CD4-positive, CD25-positive, alpha-beta regulatory T cell (primary cell): ENCODE results near the gene NUP35. TPM values are rescaled to one million over a fixed set of nuclear protein-coding genes. Genes with fewer than 3 reads are reported as not detected.
"Not testable (repeated sequence)": the region's sequence is repeated elsewhere in the genome, so short reads cannot be mapped to it uniquely, and the experiment has no call there.

ENCODE experiments used
- ATAC-seq, 2 donors: fragments of 150-1000 bp; cut with Tn5 transposase; one replicate each; pipeline ENCODE4 v1.10.0; 2021; ENCODE audit warnings: low read depth in 2 of 2, moderate number of reproducible peaks in 2 of 2, moderate library complexity in 1 of 2
- DNase-seq, 3 donors: peaks; one replicate each; pipeline versions ENCODE4 v3.0.0 to v3.0.0-alpha.2; 2012 to 2022; ENCODE audit warnings: mixed read lengths in 1 of 3
- H3K27ac ChIP-seq: one replicate; pipeline ENCODE4 v1.7.0; 2013; ENCODE audit warnings: mild to moderate bottlenecking, low read length; ENCODE audit not compliant: insufficient read depth, poor library complexity, severe bottlenecking
- H3K27me3 ChIP-seq: one replicate; pipeline ENCODE4 v1.7.0; 2013; ENCODE audit warnings: low read length; ENCODE audit not compliant: control insufficient read depth, insufficient read depth
- H3K36me3 ChIP-seq: one replicate; pipeline ENCODE4 v1.7.0; 2013; ENCODE audit warnings: mild to moderate bottlenecking, low read length, moderate library complexity; ENCODE audit not compliant: control insufficient read depth, insufficient read depth
- H3K4me1 ChIP-seq: 2 replicates; pipeline ENCODE4 v1.7.0; 2013; ENCODE audit warnings: mild to moderate bottlenecking, low read length; ENCODE audit not compliant: insufficient read depth, control insufficient read depth, poor library complexity, severe bottlenecking
- H3K4me3 ChIP-seq: one replicate; pipeline ENCODE4 v1.7.0; 2013; ENCODE audit warnings: low read depth, mild to moderate bottlenecking, low read length, moderate library complexity
- H3K9me3 ChIP-seq, 2 experiments: 1 replicate in 1 of 2; 2 replicates in 1 of 2; pipeline ENCODE4 v1.7.0; 2013; ENCODE audit warnings: low read length in 2 of 2, mild to moderate bottlenecking in 1 of 2, moderate library complexity in 1 of 2; ENCODE audit not compliant: control insufficient read depth in 2 of 2
- H3K27ac Mint-ChIP-seq, 3 donors: one replicate each; pipeline ENCODE4 v1.8.0; 2020 to 2022; ENCODE audit warnings: mild to moderate bottlenecking in 3 of 3, mixed read lengths in 3 of 3, moderate library complexity in 2 of 3
- H3K27me3 Mint-ChIP-seq: one replicate; pipeline ENCODE4 v1.8.0; 2022; ENCODE audit warnings: mild to moderate bottlenecking, mixed read lengths
- H3K36me3 Mint-ChIP-seq: one replicate; pipeline ENCODE4 v1.8.0; 2020; ENCODE audit warnings: mixed read lengths
- H3K4me1 Mint-ChIP-seq, 4 donors: one replicate each; pipeline ENCODE4 v1.8.0; 2020 to 2022; ENCODE audit warnings: mixed read lengths in 4 of 4, mild to moderate bottlenecking in 1 of 4
- H3K4me3 Mint-ChIP-seq, 4 donors: one replicate each; pipeline ENCODE4 v1.8.0; 2020 to 2022; ENCODE audit warnings: mild to moderate bottlenecking in 4 of 4, mixed read lengths in 4 of 4, moderate library complexity in 3 of 4
- H3K9me3 Mint-ChIP-seq, 7 donors: one replicate each; pipeline ENCODE4 v1.8.0; 2020 to 2022; ENCODE audit warnings: mixed read lengths in 7 of 7, mild to moderate bottlenecking in 3 of 7, moderate library complexity in 2 of 7
- polyA plus RNA-seq, 4 donors: library from polyadenylated mRNA; unstranded; fragments of 300-500 nt; fragmentation: Illumina TruSeq; gene quantifications; one replicate each; pipeline ENCODE4 v1.2.3, GENCODE V29; 2021
- total RNA-seq: library from RNA; stranded (reverse); gene quantifications from one replicate; pipeline ENCODE4 v1.2.3, GENCODE V29; 2022

Gene NUP35
- total and polyA plus RNA-seq, 5 donors from 2014 or later = 5.6 to 11.9 (median 8.6) TPM

DNA sequence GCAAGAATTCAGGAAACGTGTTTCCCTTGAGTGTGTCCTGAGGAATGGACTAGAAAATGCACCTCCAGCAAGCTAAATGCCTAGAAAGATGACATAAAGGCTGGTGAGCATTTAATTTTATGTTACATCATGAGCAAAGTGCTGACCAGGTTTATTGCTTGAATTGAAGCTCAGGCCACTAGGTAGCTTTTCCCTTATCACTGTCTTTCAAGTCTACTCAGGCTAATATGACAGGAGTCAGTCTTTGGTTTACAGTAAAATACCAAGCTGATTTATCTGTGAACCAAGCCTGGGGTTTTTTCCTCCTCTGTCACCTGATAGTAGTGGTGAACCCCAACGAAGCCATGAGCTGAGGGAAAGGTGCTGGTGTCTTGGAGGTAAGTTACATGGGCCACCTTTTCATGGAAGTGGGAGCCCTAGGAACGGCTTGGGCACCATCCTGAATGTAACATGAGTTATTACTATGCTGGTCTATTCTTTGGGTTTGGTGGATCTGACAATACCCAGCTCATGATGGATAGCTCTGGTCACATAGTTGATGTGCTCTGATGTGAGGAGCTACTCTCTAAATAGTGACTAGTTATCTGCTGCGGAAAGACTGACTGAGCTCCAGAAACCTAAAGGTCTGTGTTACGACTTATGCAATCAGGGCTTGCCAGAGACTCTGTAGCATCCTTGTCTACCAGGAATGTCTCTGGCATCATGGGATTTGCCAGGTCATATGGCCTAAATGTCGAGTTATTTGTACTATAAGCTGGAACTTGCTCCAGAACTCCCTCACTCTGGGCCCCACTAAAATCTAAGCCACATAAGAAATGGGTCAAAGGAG lies 39.8 kb downstream of the NUP35 start:
- Histone ChIP-seq H3K36me3 (peaks cover 37% of the 10 kb centered on the region), H3K4me3 (no peak overlapping the region), H3K27ac (no peak overlapping the region), H3K27me3 (no peaks in the 10 kb centered on the region), H3K9me3 (peaks cover 0 to 5% of the 10 kb centered on the region in 2 experiments), H3K4me1 (no peaks in the 10 kb centered on the region)
- no peak for ATAC-seq
- H3K27ac Mint-ChIP-seq = no peak overlapping the region
- DNase-seq = no peak
- H3K9me3 Mint-ChIP-seq = peaks cover 0 to 14% (median 0%) of the 10 kb centered on the region in 7 donors
- H3K36me3 Mint-ChIP-seq = peaks cover 58% of the 10 kb centered on the region
- H3K27me3 Mint-ChIP-seq = no peaks in the 10 kb centered on the region
- H3K4me1 Mint-ChIP-seq = peaks cover 0 to 6% (median 1%) of the 10 kb centered on the region in 4 donors
- H3K4me3 Mint-ChIP-seq = no peak overlapping the region

DNA sequence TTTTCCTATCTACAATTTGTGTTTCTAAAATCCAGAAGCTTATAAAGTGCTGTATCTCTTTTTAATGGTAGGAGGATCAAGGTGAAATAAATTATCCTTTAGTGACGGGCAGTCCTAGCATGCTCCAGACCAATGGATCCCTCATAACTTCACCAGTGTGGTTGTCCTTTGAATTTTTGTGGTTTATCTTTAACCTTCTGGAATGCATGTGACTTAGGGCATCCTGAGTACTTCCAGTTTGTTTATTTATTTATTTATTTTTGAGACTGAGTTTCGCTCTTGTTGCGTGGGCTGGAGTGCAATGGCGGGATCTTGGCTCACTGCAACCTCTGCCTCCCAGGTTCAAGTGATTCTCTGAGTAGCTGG lies 40.4 kb downstream of the NUP35 start:
- H3K4me3 Mint-ChIP-seq = no peak overlapping the region
- no peaks in the 10 kb centered on the region for H3K27me3 ChIP-seq
- H3K9me3 ChIP-seq = peaks cover 0 to 5% of the 10 kb centered on the region in 2 experiments
- ATAC-seq (no peak), DNase-seq (no peak)
- peaks cover 33% of the 10 kb centered on the region for H3K36me3 ChIP-seq
- no peak overlapping the region for H3K27ac Mint-ChIP-seq
- no peak overlapping the region for H3K4me3 ChIP-seq
- H3K4me1 Mint-ChIP-seq = peaks cover 0 to 9% (median 3%) of the 10 kb centered on the region in 4 donors
- peaks cover 0 to 14% (median 1%) of the 10 kb centered on the region in 7 donors for H3K9me3 Mint-ChIP-seq
- no peaks in the 10 kb centered on the region for H3K4me1 ChIP-seq
- no peaks in the 10 kb centered on the region for H3K27me3 Mint-ChIP-seq
- H3K27ac ChIP-seq = no peak overlapping the region
- peaks cover 64% of the 10 kb centered on the region for H3K36me3 Mint-ChIP-seq

DNA sequence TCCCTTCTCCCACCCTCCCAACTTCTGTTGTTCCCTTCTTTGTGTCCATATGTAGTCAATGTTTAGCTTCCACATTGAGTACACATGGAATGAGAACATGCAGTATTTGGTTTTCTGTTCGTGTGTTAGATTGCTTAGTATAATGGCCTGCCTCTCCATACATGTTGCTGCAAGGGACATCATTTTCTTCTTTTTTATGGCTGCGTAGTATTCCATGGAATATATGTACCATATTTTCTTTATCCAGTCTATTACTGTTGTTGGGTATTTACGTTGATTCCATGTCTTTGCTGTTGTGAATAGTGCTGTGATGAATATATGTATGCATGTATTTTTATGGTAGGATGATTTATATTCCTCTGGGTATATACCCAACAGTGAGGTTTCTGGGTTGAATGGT lies 42.0 kb downstream of the NUP35 start:
- peaks cover 0 to 14% (median 2%) of the 10 kb centered on the region in 7 donors for H3K9me3 Mint-ChIP-seq
- ATAC-seq = no peak
- DNase-seq = no peak
- no peaks in the 10 kb centered on the region for H3K4me1 ChIP-seq
- peaks cover 70% of the 10 kb centered on the region for H3K36me3 Mint-ChIP-seq
- H3K36me3 ChIP-seq = peaks cover 19% of the 10 kb centered on the region
- no peak overlapping the region for H3K27ac ChIP-seq
- H3K27me3 Mint-ChIP-seq = no peaks in the 10 kb centered on the region
- no peak overlapping the region for H3K4me3 ChIP-seq
- no peak overlapping the region for H3K27ac Mint-ChIP-seq
- no peak overlapping the region for H3K4me3 Mint-ChIP-seq
- H3K9me3 ChIP-seq = peaks cover 0 to 5% of the 10 kb centered on the region in 2 experiments
- H3K27me3 ChIP-seq = no peaks in the 10 kb centered on the region
- peaks cover 6 to 15% (median 10%) of the 10 kb centered on the region in 4 donors for H3K4me1 Mint-ChIP-seq

DNA sequence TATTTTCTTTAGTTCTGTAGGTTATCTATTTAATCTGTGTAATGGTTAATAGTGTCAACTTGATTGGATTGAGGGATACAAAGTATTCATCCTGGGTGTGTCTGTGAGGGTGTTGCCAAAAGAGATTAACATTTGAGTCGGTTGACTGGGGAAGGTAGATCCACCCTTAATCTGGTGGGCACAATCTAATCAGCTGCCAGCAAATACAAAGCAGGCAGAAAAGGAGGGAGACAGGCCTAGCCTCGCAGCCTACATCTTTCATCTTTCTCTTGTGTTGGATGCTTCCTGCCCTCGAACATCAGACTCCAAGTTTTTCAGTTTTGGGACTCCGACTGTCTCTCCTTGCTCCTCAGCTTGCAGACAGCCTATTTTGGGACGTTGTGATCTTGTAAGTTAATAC lies 42.7 kb downstream of the NUP35 start:
- H3K27ac Mint-ChIP-seq, H3K27me3 Mint-ChIP-seq, H3K4me1 ChIP-seq, H3K4me3 ChIP-seq, H3K27me3 ChIP-seq, H3K9me3 ChIP-seq, H3K4me3 Mint-ChIP-seq, ATAC-seq, DNase-seq, H3K27ac ChIP-seq: not testable (repeated sequence)
- Mint-ChIP-seq H3K36me3 (peaks cover 66% of the 10 kb centered on the region), H3K9me3 (peaks cover 0 to 11% (median 2%) of the 10 kb centered on the region in 7 donors), H3K4me1 (peaks cover 7 to 18% (median 12%) of the 10 kb centered on the region in 4 donors)
- peaks cover 13% of the 10 kb centered on the region for H3K36me3 ChIP-seq

DNA sequence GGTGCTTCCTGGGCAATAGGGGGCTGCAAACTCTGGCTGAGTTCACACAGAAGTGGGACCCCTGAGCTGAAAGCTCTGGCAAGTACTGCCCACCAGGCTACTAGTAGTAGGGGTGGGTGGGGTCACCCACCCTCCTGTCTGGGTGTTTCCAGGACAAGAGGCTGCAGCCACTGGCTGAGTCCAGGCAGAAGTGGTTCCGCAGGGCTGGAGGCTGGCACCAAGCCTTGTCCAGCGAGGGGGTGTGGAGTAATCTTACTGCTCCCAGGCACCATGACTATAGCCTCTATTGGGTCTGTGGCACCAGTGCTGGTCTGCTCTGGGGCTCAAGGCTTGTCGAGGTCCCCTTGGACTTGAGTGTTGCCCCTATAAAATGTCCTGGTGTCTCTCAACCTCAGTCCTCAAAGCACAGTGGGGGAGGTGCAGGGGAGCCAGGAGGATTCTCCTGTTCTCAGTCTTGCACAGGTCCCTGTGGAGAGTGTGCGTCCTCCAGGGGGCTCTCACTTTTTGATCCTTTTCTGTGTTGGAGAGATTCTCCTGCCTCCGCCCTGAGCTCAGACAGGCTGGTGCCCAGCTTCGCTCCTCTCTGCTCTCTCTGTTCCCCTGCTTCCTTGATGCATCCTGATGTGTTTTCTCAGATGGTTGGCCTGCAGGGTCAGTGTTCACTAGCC lies 48.1 kb downstream of the NUP35 start:
- H3K9me3 Mint-ChIP-seq = peaks cover 0 to 15% (median 7%) of the 10 kb centered on the region in 7 donors
- Histone ChIP-seq H3K4me1 (no peaks in the 10 kb centered on the region), H3K27ac (no peak overlapping the region), H3K27me3 (no peaks in the 10 kb centered on the region), H3K36me3 (no peaks in the 10 kb centered on the region), H3K9me3 (no peaks in the 10 kb centered on the region), H3K4me3 (no peak overlapping the region)
- DNase-seq (no peak), ATAC-seq (no peak)
- H3K4me3 Mint-ChIP-seq = no peak overlapping the region
- peaks cover 7 to 19% (median 13%) of the 10 kb centered on the region in 4 donors for H3K4me1 Mint-ChIP-seq
- H3K27me3 Mint-ChIP-seq = no peaks in the 10 kb centered on the region
- H3K36me3 Mint-ChIP-seq = peaks cover 62% of the 10 kb centered on the region
- H3K27ac Mint-ChIP-seq = peak overlapping the region in 1 of 3 donors; percentile 60

DNA sequence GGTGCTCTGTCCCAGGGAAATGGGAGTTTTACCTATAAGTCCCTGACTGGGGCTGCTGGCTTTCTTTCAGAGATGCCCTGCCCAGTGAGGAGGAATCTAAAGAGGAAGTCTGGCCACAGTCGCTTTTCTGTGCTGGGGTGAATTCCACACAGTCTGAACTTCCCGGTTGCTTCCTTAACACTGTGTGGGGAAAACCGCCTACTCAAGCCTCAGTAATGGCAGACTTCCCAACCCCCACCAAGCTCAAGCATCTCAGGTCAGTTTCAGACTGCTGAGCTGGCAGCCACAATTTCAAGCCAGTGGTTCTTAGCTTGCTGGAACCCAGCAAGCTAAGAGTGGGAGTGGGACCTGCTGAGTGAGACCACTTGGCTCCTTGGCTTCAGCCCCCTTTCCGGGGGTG lies 54.9 kb downstream of the NUP35 start:
- peaks cover 0 to 8% (median 0%) of the 10 kb centered on the region in 4 donors for H3K4me1 Mint-ChIP-seq
- H3K9me3 Mint-ChIP-seq = peaks cover 0 to 38% (median 9%) of the 10 kb centered on the region in 7 donors
- H3K27me3 Mint-ChIP-seq = no peaks in the 10 kb centered on the region
- Histone ChIP-seq H3K36me3 (peaks cover 22% of the 10 kb centered on the region), H3K9me3 (peaks cover 4 to 10% of the 10 kb centered on the region in 2 experiments), H3K27ac (no peak overlapping the region), H3K4me1 (no peaks in the 10 kb centered on the region), H3K27me3 (no peaks in the 10 kb centered on the region), H3K4me3 (no peak overlapping the region)
- no peak for ATAC-seq
- H3K27ac Mint-ChIP-seq = no peak overlapping the region
- DNase-seq = no peak
- peaks cover 76% of the 10 kb centered on the region for H3K36me3 Mint-ChIP-seq
- no peak overlapping the region for H3K4me3 Mint-ChIP-seq

DNA sequence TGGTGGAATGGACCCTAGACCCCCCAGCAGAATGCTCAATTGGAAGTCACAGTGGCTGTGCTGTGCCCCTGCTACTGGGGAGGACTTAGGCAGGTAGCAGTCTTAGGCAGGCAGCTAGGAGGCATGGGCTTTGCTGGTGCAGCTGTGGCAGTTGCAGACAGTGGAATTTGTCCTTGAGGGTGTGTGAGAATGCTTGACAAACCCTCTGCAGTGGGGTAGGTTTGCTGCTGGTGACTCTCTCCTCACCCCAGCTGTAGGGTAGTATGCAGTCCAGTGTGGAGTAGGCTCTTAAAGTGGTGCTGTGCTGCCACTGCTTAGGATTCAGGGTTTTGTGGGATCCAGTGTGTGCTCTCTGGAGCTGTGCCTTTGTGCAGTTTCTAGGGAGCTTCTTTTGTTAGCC lies 61.3 kb downstream of the NUP35 start:
- Histone ChIP-seq H3K27me3 (no peaks in the 10 kb centered on the region), H3K4me3 (no peak overlapping the region), H3K4me1 (no peaks in the 10 kb centered on the region), H3K9me3 (peaks cover 8 to 13% of the 10 kb centered on the region in 2 experiments), H3K27ac (no peak overlapping the region), H3K36me3 (peaks cover 44% of the 10 kb centered on the region)
- DNase-seq (no peak), ATAC-seq (no peak)
- Mint-ChIP-seq H3K27me3 (no peaks in the 10 kb centered on the region), H3K4me3 (no peak overlapping the region), H3K9me3 (peaks cover 0 to 21% (median 5%) of the 10 kb centered on the region in 7 donors), H3K27ac (peak overlapping the region in 1 of 3 donors; percentile 15), H3K36me3 (peaks cover 87% of the 10 kb centered on the region), H3K4me1 (peaks cover 0 to 12% (median 2%) of the 10 kb centered on the region in 4 donors)
